Endothelial cell (in vitro differentiated cells): ENCODE data around the gene IL10. TPM values are rescaled to one million over a fixed set of nuclear protein-coding genes. Genes with fewer than 3 reads are reported as not detected.

Experiments
- DNase-seq: peaks from one replicate; pipeline ENCODE4 v3.0.0; 2021; ENCODE audit warnings: low spot score
- H3K27ac Mint-ChIP-seq: one replicate; pipeline ENCODE4 v1.8.0; 2021; ENCODE audit warnings: mixed read lengths, inconsistent platforms; ENCODE audit not compliant: unreplicated experiment
- H3K27me3 Mint-ChIP-seq: one replicate; pipeline ENCODE4 v1.8.0; 2021; ENCODE audit warnings: mild to moderate bottlenecking, moderate library complexity, mixed read lengths, inconsistent platforms; ENCODE audit not compliant: unreplicated experiment
- H3K36me3 Mint-ChIP-seq: one replicate; pipeline ENCODE4 v1.8.0; 2021; ENCODE audit warnings: mild to moderate bottlenecking, low read depth, mixed read lengths, inconsistent platforms; ENCODE audit not compliant: unreplicated experiment
- H3K4me1 Mint-ChIP-seq: one replicate; pipeline ENCODE4 v1.8.0; 2021; ENCODE audit warnings: mild to moderate bottlenecking, mixed read lengths, inconsistent platforms; ENCODE audit not compliant: unreplicated experiment
- H3K4me3 Mint-ChIP-seq: one replicate; pipeline ENCODE4 v1.8.0; 2021; ENCODE audit warnings: mild to moderate bottlenecking, mixed read lengths, inconsistent platforms; ENCODE audit not compliant: unreplicated experiment
- H3K9me3 Mint-ChIP-seq: one replicate; pipeline ENCODE4 v1.8.0; 2021; ENCODE audit warnings: mixed read lengths, inconsistent platforms; ENCODE audit not compliant: unreplicated experiment
- long read RNA-seq: library from polyadenylated mRNA; unstranded; transcript quantifications from one replicate; pipeline ENCODE4 v2.0.0, GENCODE V29; 2020; ENCODE audit not compliant: unreplicated experiment
- total RNA-seq: library from RNA; stranded (reverse); fragmentation: NEBNext Ultra II Directional; extraction: Animal tissue kit (Norgen Biotek cat#: 25700); gene quantifications from one replicate; pipeline ENCODE4 v1.2.1, GENCODE V29; 2021; ENCODE audit not compliant: unreplicated experiment
- TF ChIP-seq, protein P1 (sequence below): fragments of 200-600 bp; sonication (generic); IDR thresholded peaks from one replicate; pipeline ENCODE4 v1.5.0; 2021; ENCODE audit warnings: antibody characterized with exemption; ENCODE audit not compliant: unreplicated experiment

The IL10 gene
- total RNA-seq = not detected
- long read RNA-seq = 0 reads

DNA sequence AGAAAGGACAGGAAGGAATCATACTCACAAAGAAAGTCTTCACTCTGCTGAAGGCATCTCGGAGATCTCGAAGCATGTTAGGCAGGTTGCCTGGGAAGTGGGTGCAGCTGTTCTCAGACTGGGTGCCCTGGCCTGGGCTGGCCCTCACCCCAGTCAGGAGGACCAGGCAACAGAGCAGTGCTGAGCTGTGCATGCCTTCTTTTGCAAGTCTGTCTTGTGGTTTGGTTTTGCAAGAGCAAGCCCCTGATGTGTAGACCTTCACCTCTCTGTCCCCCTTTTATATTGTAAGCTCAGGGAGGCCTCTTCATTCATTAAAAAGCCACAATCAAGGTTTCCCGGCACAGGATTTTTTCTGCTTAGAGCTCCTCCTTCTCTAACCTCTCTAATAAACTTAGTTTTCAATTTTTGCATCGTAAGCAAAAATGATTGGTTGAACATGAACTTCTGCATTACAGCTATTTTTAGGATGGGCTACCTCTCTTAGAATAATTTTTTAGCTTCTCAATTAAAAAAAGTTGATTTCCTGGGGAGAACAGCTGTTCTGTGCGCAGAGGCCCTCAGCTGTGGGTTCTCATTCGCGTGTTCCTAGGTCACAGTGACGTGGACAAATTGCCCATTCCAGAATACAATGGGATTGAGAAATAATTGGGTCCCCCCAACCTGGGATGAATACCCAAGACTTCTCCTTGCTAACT, at the start of gene IL10:
IL10 (minus strand) TSS at position 252 of the 695 bp plus-strand sequence; CDS start at position 193, 59 bp downstream.
- DNase-seq = no peak
- H3K4me3 Mint-ChIP-seq = no peak within 1 kb of the TSS
- H3K27ac Mint-ChIP-seq = no peak within 1 kb of the TSS
- peaks cover 9% of the 10 kb centered on the region for H3K27me3 Mint-ChIP-seq
- peaks cover 21% of the 10 kb centered on the region for H3K4me1 Mint-ChIP-seq
- H3K9me3 Mint-ChIP-seq = no peaks in the 10 kb centered on the region
- TF ChIP-seq, protein P1, sequence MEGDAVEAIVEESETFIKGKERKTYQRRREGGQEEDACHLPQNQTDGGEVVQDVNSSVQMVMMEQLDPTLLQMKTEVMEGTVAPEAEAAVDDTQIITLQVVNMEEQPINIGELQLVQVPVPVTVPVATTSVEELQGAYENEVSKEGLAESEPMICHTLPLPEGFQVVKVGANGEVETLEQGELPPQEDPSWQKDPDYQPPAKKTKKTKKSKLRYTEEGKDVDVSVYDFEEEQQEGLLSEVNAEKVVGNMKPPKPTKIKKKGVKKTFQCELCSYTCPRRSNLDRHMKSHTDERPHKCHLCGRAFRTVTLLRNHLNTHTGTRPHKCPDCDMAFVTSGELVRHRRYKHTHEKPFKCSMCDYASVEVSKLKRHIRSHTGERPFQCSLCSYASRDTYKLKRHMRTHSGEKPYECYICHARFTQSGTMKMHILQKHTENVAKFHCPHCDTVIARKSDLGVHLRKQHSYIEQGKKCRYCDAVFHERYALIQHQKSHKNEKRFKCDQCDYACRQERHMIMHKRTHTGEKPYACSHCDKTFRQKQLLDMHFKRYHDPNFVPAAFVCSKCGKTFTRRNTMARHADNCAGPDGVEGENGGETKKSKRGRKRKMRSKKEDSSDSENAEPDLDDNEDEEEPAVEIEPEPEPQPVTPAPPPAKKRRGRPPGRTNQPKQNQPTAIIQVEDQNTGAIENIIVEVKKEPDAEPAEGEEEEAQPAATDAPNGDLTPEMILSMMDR = no peak
- H3K36me3 Mint-ChIP-seq = no peaks in the 10 kb centered on the region

DNA sequence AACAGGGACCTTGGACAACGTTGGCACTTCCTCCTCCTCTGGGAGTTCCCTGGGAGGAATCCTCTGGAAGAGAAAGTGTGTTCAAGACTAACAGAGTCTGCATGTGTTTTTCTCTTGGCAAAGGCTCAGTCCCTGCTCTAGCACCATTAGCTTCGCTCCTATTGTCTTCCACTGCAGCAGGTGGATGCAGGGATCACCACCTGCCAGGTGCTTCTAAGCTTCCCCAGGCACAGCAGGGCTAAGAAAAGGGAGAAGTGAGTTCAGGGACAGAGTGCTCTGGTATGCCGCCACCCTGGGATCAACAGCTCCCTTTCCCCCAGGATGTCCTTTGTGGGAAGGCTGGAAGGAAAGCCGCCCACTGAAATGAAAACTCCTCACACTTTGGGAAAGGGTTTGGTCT, 49.2 kb upstream of the IL10 start:
- no peak for DNase-seq
- TF ChIP-seq, protein P1 = no peak
- no peak overlapping the region for H3K27ac Mint-ChIP-seq
- no peaks in the 10 kb centered on the region for H3K27me3 Mint-ChIP-seq
- no peaks in the 10 kb centered on the region for H3K36me3 Mint-ChIP-seq
- peaks cover 17% of the 10 kb centered on the region for H3K4me1 Mint-ChIP-seq
- H3K4me3 Mint-ChIP-seq = no peak overlapping the region
- H3K9me3 Mint-ChIP-seq = no peaks in the 10 kb centered on the region

DNA sequence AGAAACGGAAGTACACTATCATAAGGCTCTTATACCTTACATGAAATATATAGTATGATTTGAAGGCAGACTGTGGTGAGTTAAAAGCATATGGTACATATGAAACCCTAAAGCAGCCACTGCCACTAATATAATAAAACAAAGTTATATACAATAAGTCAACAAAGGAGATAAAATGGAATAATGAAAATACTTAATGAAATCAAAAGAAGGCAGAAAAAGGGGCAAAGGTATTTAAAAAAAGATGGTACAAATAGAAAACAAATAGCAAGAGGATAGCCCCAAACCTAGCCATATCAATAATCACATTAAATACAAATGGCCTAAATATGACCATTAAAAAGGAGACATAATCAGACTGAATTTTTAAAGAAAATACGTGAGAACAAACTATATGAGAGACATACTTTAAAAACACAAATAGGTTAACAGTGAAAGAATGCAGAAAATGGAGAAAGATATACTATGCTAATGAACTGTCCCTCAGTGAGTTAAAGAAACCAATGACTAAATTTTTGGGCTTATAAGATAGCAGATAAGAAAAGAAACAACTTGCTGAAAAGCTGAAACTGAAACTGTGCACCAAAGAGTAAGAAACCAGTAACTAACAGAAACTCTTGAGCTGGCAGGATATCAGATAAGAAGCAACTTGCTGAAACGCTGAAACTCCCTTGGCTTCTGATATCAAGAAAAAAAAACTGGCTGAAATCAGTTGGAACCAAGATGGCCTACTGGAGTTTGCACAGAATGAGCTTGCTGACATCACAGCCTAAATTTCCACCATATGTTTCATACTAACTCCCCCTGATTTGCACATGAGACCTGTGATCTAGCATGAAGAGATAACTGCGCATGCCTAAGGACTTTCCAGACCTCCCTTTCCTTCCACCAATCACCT, 44.3 kb upstream of the IL10 start:
- no peak overlapping the region for H3K27ac Mint-ChIP-seq
- TF ChIP-seq, protein P1 = no peak
- H3K36me3 Mint-ChIP-seq = no peaks in the 10 kb centered on the region
- no peaks in the 10 kb centered on the region for H3K27me3 Mint-ChIP-seq
- H3K9me3 Mint-ChIP-seq = no peaks in the 10 kb centered on the region
- no peak for DNase-seq
- no peak overlapping the region for H3K4me3 Mint-ChIP-seq
- H3K4me1 Mint-ChIP-seq = peaks cover 4% of the 10 kb centered on the region

DNA sequence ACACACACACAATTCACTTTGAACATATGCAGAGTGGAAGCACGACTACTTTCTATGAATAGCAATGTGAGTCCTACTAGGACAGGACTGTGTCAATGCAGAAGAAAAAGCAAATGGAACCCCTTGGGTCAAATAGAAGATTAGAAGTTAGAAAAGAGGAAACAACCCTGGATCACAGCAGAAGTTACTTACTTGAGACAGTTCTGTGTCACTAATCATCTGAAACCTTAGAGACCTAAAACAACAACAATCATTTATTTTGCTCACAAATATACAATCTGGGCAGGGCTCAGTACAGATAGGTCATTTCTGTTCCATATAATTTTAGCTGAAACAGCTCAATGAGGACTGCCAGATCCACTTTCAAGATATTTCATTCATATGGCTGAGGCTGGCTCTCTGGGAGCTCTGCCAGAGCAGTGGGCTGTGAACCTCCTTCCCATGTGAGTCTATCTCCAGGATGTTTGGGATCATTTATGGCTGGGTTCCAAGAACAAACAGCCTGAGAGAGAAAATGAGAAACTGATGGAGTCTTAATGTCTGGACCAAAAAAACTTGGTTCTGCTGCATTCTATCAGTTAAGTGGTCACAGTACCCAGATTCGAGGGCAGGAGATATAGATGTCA, 42.5 kb upstream of the IL10 start:
- Mint-ChIP-seq H3K4me1 (no peaks in the 10 kb centered on the region), H3K27me3 (no peaks in the 10 kb centered on the region), H3K36me3 (no peaks in the 10 kb centered on the region), H3K9me3 (no peaks in the 10 kb centered on the region), H3K27ac (no peak overlapping the region), H3K4me3 (no peak overlapping the region)
- TF ChIP-seq, protein P1 = no peak
- no peak for DNase-seq
